Kidney (tissue), 14 donors: ENCODE measurements around the gene INSIG2. TPM values are rescaled to one million over a fixed set of nuclear protein-coding genes. Genes with fewer than 3 reads are reported as not detected.

Source experiments
- DNase-seq, 5 donors: peaks; one replicate each; pipeline ENCODE4 v3.0.0-alpha.2; 2013 to 2020
- FAIRE-seq: peaks from 2 replicates; lab custom pipeline; 2012; peaks lifted over from hg19 to GRCh38; lab: Jason Lieb, UNC
- H3K27ac ChIP-seq, 2 donors: one replicate each; pipeline ENCODE4 v1.7.0; 2013; ENCODE audit warnings: low read depth in 2 of 2, low read length in 2 of 2, inconsistent platforms in 1 of 2
- H3K27me3 ChIP-seq: one replicate; pipeline ENCODE4 v1.7.1; 2013; ENCODE audit warnings: low read length, inconsistent platforms; ENCODE audit not compliant: control insufficient read depth, insufficient read depth
- H3K36me3 ChIP-seq, 3 donors: one replicate each; pipeline versions ENCODE4 v1.7.0 to v1.7.1; 2013; ENCODE audit warnings: low read length in 3 of 3, control low read depth in 1 of 3, inconsistent platforms in 1 of 3; ENCODE audit not compliant: insufficient read depth in 3 of 3, control insufficient read depth in 2 of 3
- H3K4me1 ChIP-seq, 3 donors: one replicate each; pipeline versions ENCODE4 v1.7.0 to v1.7.1; 2013; ENCODE audit warnings: low read length in 3 of 3, inconsistent platforms in 1 of 3, low read depth in 1 of 3; ENCODE audit not compliant: control insufficient read depth in 2 of 3, insufficient read depth in 2 of 3
- H3K4me3 ChIP-seq, 3 donors: one replicate each; pipeline versions ENCODE4 v1.7.0 to v1.8.1; 2013; ENCODE audit warnings: low read length in 3 of 3, control low read depth in 1 of 3, inconsistent platforms in 1 of 3
- H3K9ac ChIP-seq, 3 donors: one replicate each; pipeline versions ENCODE4 v1.7.0 to v1.7.1; 2013; ENCODE audit warnings: low read length in 3 of 3, control low read depth in 1 of 3, inconsistent platforms in 1 of 3
- H3K9me3 ChIP-seq, 3 donors: one replicate each; pipeline versions ENCODE4 v1.7.0 to v1.7.1; 2013; ENCODE audit warnings: low read length in 3 of 3, control low read depth in 1 of 3, inconsistent platforms in 1 of 3; ENCODE audit not compliant: control insufficient read depth in 2 of 3, insufficient read depth in 1 of 3
- CTCF ChIP-seq: IDR thresholded peaks from 3 replicates; pipeline ENCODE4 v1.5.1; 2012; ENCODE audit warnings: mild to moderate bottlenecking, moderate library complexity, borderline replicate concordance; ENCODE audit not compliant: insufficient read depth; ENCODE audit errors: extremely low read depth
- intact Hi-C: fragments of 100-400 bp; cut with DNase I; formaldehyde crosslinking; loops from one replicate; pipeline ENCODE4 v1.11.1; 2022
- polyA plus RNA-seq: library from polyadenylated mRNA; stranded (reverse); fragments of 350-450 nt; fragmentation: Illumina TruSeq; extraction: RNeasy Lipid Tissue Mini Kit (QIAGEN cat#74804); gene quantifications from one replicate; pipeline ENCODE4 v1.2.3, GENCODE V29; 2014; ENCODE audit warnings: low read depth, low replicate concordance; ENCODE audit not compliant: insufficient read depth
- total RNA-seq: library from RNA; stranded (reverse); fragmentation: NEBNext Ultra II Directional; extraction: Animal tissue kit (Norgen Biotek cat#: 25700); gene quantifications from one replicate; pipeline ENCODE4 v1.2.1, GENCODE V29; 2021
- donor health status: control.
- donor health status: control.
- donor health status: control.
- donor health status: control.
- donor health status: control.
- donor health status: DM: yes; HTN: yes; CAD: no.
- donor health status: Normal renal cell carcinoma (clear cell type).

The INSIG2 gene
- total and polyA plus RNA-seq, 2 donors from 2014 or later: 18.4 to 29.0 TPM

- FAIRE-seq: no peak
- no peak overlapping the region for H3K27ac ChIP-seq
- H3K36me3 ChIP-seq: no peaks in the 10 kb centered on the region
- peaks cover 0 to 11% (median 1%) of the 10 kb centered on the region in 3 donors for H3K4me1 ChIP-seq
- intact Hi-C loops: no loop called here
- no peak for TF ChIP-seq CTCF
- no peaks in the 10 kb centered on the region for H3K9me3 ChIP-seq
- H3K4me3 ChIP-seq: no peak overlapping the region
- no peak for DNase-seq
- H3K27me3 ChIP-seq: no peaks in the 10 kb centered on the region
- H3K9ac ChIP-seq: no peak overlapping the region
Measured at GRCh38 chr2:118086024-118086633, 2.1 kb upstream of the INSIG2 start.

- peak; percentile 21 for TF ChIP-seq CTCF
- Histone ChIP-seq H3K27ac (peak overlapping the region; percentile 70 to 75), H3K4me3 (peak overlapping the region; percentile 84 to 96 (median 91)), H3K4me1 (peaks cover 0 to 14% (median 7%) of the 10 kb centered on the region in 3 donors), H3K36me3 (no peaks in the 10 kb centered on the region), H3K9me3 (no peaks in the 10 kb centered on the region), H3K9ac (peak overlapping the region; percentile 50 to 83 (median 66)), H3K27me3 (no peaks in the 10 kb centered on the region)
- no peak for FAIRE-seq
- DNase-seq: peak; percentile 17 to 75 (median 53)
- intact Hi-C loops: no loop called here
Measured at GRCh38 chr2:118089139-118089800, 999 bp downstream of the INSIG2 start.

GRCh38 chr2:118090387-118091139 lies 2.3 kb downstream of the INSIG2 start:
- no peak overlapping the region for H3K9ac ChIP-seq
- peak overlapping the region in 2 of 3 donors; percentile 91 to 96 for H3K4me3 ChIP-seq

More at GRCh38 chr2:118090387-118091139, 2.3 kb downstream of the INSIG2 start:
- H3K27ac ChIP-seq: no peak overlapping the region
- intact Hi-C loops: no loop called here
- no peak for FAIRE-seq
- peaks cover 0 to 7% (median 6%) of the 10 kb centered on the region in 3 donors for H3K4me1 ChIP-seq
- no peaks in the 10 kb centered on the region for H3K9me3 ChIP-seq
- no peak for DNase-seq
- H3K27me3 ChIP-seq: no peaks in the 10 kb centered on the region
- no peaks in the 10 kb centered on the region for H3K36me3 ChIP-seq
- no peak for TF ChIP-seq CTCF
